ENCODE results near the gene MRGPRD. TPM values are rescaled to one million over a fixed set of nuclear protein-coding genes. Genes with fewer than 3 reads are reported as not detected.

Gene MRGPRD
- total and polyA plus RNA-seq, 2 of the 8 experiments (the other 6 are each of a cell fraction or from before 2014, with no cell fraction given), result not detected

DNA sequence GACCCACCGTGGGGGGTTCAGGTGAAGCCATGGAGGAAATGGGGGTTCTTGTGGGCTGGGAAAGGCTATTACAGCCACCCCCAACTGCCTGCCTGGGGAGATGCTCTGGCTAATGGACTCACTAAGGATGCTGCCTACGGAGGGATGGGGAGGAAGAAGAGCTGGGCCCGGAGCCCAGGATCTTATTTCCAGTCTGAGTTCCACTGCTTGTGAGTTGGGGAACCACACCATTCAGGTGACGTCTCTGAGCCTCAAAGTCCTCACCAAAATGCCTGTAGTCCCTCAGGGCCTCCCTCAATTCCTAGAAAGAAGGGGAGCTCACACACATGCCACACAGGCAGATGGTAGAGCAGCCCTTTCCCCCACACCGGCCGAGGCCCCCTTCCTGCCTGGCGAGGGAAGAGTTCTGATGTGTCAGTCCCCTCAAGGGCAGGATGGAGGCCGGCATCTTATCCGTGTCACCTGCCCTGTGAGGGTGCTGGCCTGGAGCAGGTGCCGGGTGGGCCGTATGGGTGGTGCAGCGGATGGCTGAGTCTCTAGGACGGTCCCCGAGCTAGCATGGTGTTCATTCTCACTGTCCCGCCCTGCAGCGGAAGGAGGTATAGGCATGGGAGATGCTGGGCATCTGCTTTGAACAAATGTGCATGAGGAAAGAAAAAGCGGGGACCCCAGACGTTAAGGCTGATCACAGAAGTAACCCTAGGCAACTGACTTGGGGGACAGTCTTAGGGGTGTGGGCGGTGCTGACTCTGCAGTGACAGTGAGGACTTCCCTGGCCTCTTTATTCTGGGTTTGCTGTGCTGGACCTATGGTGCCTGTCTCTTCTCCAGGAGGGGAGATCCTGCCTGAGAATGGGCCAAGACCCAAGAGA is 16.6 kb upstream of the MRGPRD start:
- no peak for DNase-seq (ENCODE audit: low read depth in 1 of 2, low spot score in 2 of 2)
- CTCF ChIA-PET (ENCODE audit: partially characterized antibody), result interaction anchor here (1.2 to 1.8 kb wide), 3 partner anchors 11 to 62 kb away, joined by 3 to 5 read pairs (median 5); no protein-coding TSS in a partner anchor

More for the DNA sequence above, 16.6 kb upstream of the MRGPRD start:
- Histone ChIP-seq H2BK15ac (ENCODE audit: low read length) (no peak overlapping the region), H2BK20ac (ENCODE audit: low read length) (no peak overlapping the region), H2BK12ac (ENCODE audit: low read depth, low read length) (no peak overlapping the region), H3K4ac (replicated peaks; ENCODE audit: insufficient read length, low read depth, low read length) (no peak overlapping the region), H3K23ac (ENCODE audit: insufficient read length) (no peak overlapping the region), H3K4me1 (replicated peaks in 1 of 4; ENCODE audit: control insufficient read depth in 3 of 4, insufficient read depth in 4 of 4, low read length in 3 of 4) (peaks cover 0 to 2% (median 1%) of the 10 kb centered on the region in 4 experiments; a peak in 2 of 7 replicates), H3K4me2 (ENCODE audit: insufficient read depth in 1 of 2, low read depth in 2 of 2, low read length in 2 of 2) (no peak overlapping the region), H2AK5ac (ENCODE audit: low read depth, low read length) (no peak overlapping the region), H3K9ac (replicated peaks in 1 of 4; ENCODE audit: extremely low read depth in 1 of 4, low read depth in 3 of 4, low read length in 3 of 4) (no peak overlapping the region), H4K8ac (ENCODE audit: extremely low read depth, insufficient read depth, low read length) (no peak overlapping the region), H3K79me1 (ENCODE audit: low read depth, low read length) (no peaks in the 10 kb centered on the region), H3K27ac (ENCODE audit: low read depth, low read length) (no peak overlapping the region), H3K14ac (ENCODE audit: insufficient read length) (no peak overlapping the region), H3K4me3 (ENCODE audit: extremely low read depth in 1 of 4, insufficient read depth in 2 of 4, low read depth in 3 of 4, low read length in 4 of 4) (no peak overlapping the region), H3K18ac (ENCODE audit: extremely low read depth, low read length) (no peak overlapping the region), H2BK120ac (replicated peaks; ENCODE audit: low read depth, low read length) (no peak overlapping the region), H2BK5ac (ENCODE audit: low read depth, low read length) (no peak overlapping the region), H2AFZ (ENCODE audit: low read length) (no peak overlapping the region), H4K5ac (ENCODE audit: insufficient read length, low read depth, low read length) (no peak overlapping the region), H3K79me2 (ENCODE audit: control insufficient read depth in 1 of 2, insufficient read depth in 2 of 2, low read length in 2 of 2) (no peaks in the 10 kb centered on the region), H3K36me3 (ENCODE audit: control insufficient read depth in 2 of 4, insufficient read depth in 4 of 4, low read length in 3 of 4) (no peaks in the 10 kb centered on the region), H3K9me3 (ENCODE audit: insufficient read depth in 2 of 2, low read depth in 1 of 2, low read length in 1 of 2) (no peaks in the 10 kb centered on the region), H3K23me2 (ENCODE audit: low read depth, low read length) (no peaks in the 10 kb centered on the region), H3K56ac (replicated peaks; ENCODE audit: insufficient read length, low read depth, low read length) (no peak overlapping the region), H4K91ac (replicated peaks; ENCODE audit: insufficient read length, low read length) (no peak overlapping the region), H3K27me3 (replicated peaks in 1 of 4; ENCODE audit: control insufficient read depth in 3 of 4, extremely low read depth in 1 of 4, insufficient read depth in 3 of 4, low read length in 3 of 4) (no peaks in the 10 kb centered on the region), H4K20me1 (replicated peaks in 1 of 2; ENCODE audit: control insufficient read depth in 1 of 2, insufficient read depth in 2 of 2, low read length in 2 of 2) (peaks cover 0 to 2% of the 10 kb centered on the region in 2 experiments)
- 88% methylated on average over 19 of the region's 19 CpGs; no CpG with 5 or more reads in 1 of the 2 experiments for WGBS, 2 experiments (ENCODE audit: extremely low coverage in 1 of 2, insufficient coverage in 1 of 2, insufficient read length in 1 of 2, insufficient replicate concordance in 2 of 2, low coverage in 1 of 2, low lambda C conversion rate in 2 of 2, missing lambda C conversion rate in 1 of 2)
- TF ChIP-seq POU5F1 (IDR thresholded peaks at IDR 0.05; ENCODE audit: low read depth, low read length) (no peak), TCF12 (IDR thresholded peaks at IDR 0.05; ENCODE audit: low read depth, low read length) (no peak), SIRT6 (IDR thresholded peaks at IDR 0.05; ENCODE audit: low read length) (no peak), RAD21 (IDR thresholded peaks at IDR 0.05 in 1 of 2, conservative IDR thresholded peaks at IDR 0.05 in 1 of 2; ENCODE audit: low read depth in 2 of 2, low read length in 2 of 2) (no peak), JUN (IDR thresholded peaks at IDR 0.05; ENCODE audit: low read depth, low read length) (no peak), TEAD4 (IDR thresholded peaks at IDR 0.05; ENCODE audit: low read depth, low read length) (no peak), KDM4A (IDR thresholded peaks at IDR 0.05; ENCODE audit: low read depth, low read length, severe bottlenecking) (no peak), SP4 (IDR thresholded peaks at IDR 0.05; ENCODE audit: low read length) (no peak)
- TF ChIP-seq, protein P1, sequence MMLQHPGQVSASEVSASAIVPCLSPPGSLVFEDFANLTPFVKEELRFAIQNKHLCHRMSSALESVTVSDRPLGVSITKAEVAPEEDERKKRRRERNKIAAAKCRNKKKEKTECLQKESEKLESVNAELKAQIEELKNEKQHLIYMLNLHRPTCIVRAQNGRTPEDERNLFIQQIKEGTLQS (IDR thresholded peaks at IDR 0.05; ENCODE audit: insufficient read depth, low read depth, low read length), result no peak
- no peak for FAIRE-seq
- POLR2A ChIA-PET (ENCODE audit: partially characterized antibody), result interaction anchor here (1.7 kb wide), 1 partner anchor 102 kb away, joined by 4 read pairs; no protein-coding TSS in a partner anchor

Data from H1 (cell line).